ENCODE measurements around the gene CDC25B. TPM values are rescaled to one million over a fixed set of nuclear protein-coding genes. Genes with fewer than 3 reads are reported as not detected.

The CDC25B gene
- 10 to 100 TPM; 78.0 to 81.6 TPM for total RNA-seq
- polyA plus RNA-seq, result 61.6 TPM

DNA sequence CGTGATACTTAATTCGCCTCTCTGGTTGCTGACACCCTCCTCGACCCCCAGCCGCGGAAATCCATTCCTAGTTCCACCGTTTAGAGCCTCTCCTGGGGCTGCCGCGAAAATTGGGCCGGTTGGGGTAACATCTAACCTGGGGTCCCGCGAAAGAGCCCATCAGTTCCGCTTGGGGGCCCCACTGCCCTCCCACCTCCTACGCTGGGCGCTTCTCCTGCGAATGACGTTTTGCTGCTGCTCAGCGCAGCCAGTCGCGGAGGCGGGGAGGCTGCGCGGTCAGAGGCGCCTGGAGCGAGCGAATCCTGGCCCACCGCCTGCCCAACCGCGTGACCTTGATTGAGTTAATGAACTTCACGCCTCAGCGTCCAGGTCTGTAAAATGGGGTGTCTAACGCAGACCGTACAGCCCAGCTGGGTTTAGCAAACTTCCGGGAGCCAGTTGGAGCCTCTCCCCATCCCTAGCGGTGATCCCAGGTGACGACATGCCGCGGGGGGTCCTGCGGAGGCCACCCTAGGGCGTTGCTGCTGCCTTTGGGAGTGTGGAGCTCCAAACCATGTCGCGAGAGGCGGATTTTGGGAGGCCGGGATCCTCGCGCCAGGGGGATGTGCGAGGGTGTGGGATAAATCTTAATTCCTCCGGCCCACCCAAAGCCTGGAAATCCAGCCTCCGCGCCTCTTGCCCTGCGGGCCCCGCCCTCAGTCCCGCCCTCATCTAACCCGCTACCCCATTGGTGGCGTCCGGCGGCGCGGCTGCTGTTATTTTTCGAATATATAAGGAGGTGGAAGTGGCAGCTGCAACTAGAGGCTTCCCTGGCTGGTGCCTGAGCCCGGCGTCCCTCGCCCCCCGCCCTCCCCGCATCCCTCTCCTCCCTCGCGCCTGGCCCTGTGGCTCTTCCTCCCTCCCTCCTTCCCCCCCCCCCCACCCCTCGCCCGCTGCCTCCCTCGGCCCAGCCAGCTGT lies at the start of gene CDC25B:
Gene CDC25B, plus strand, starts transcription at position 800 of the 958 bp plus-strand sequence. CDS start 222 bp downstream, outside the sequence.
- CTCF ChIA-PET, result interaction anchor here (1.5 to 3.5 kb wide), 6 partner anchors 10 to 59 kb away, joined by 4 to 44 read pairs (median 9); partner anchors contain the start of genes AP5S1, CENPB and SPEF1
- peak; percentile 81 to 92 (median 88) for DNase-seq
- H3K4me3 ChIP-seq (ENCODE audit: low read length), result peak within 1 kb of the TSS; percentile 92
- Mint-ChIP-seq H3K27me3 (peaks cover 0 to 3% of the 10 kb centered on the region in 2 donors), H3K9me3 (no peaks in the 10 kb centered on the region), H3K4me3 (peak within 1 kb of the TSS; percentile 94 to 100 (median 98)), H3K27ac (peak within 1 kb of the TSS; percentile 94 to 99 (median 96)), H3K36me3 (peaks cover 12 to 48% (median 19%) of the 10 kb centered on the region in 3 donors), H3K4me1 (peaks cover 39 to 47% (median 45%) of the 10 kb centered on the region in 3 donors)
- POLR2A ChIA-PET, result interaction anchor here (1.1 to 2.1 kb wide), 7 partner anchors 9 to 28 kb away, joined by 3 to 20 read pairs (median 9); partner anchors contain the start of genes ADISSP, AP5S1 and CENPB
- peaks cover 38% of the 10 kb centered on the region for H3K4me1 ChIP-seq (ENCODE audit: insufficient read depth, low read length)
- H3K27ac ChIP-seq (ENCODE audit: low read depth, low read length), result peak within 1 kb of the TSS; percentile 89
- no peaks in the 10 kb centered on the region for H3K9me3 ChIP-seq (ENCODE audit: low read length)
- H3K27me3 ChIP-seq (ENCODE audit: insufficient read depth, low read length, poor library complexity, severe bottlenecking), result no peaks in the 10 kb centered on the region
- H3K36me3 ChIP-seq (ENCODE audit: insufficient read depth, low read length), result peaks cover 18% of the 10 kb centered on the region

GRCh38 chr20:3747471-3747870 lies 48.6 kb upstream of the CDC25B start:
- no peaks in the 10 kb centered on the region for H3K9me3 ChIP-seq (ENCODE audit: low read length)
- H3K36me3 ChIP-seq (ENCODE audit: insufficient read depth, low read length), result no peaks in the 10 kb centered on the region
- no peak overlapping the region for H3K4me3 ChIP-seq (ENCODE audit: low read length)
- no peaks in the 10 kb centered on the region for H3K27me3 ChIP-seq (ENCODE audit: insufficient read depth, low read length, poor library complexity, severe bottlenecking)
- H3K4me1 Mint-ChIP-seq, result peaks cover 13 to 22% (median 13%) of the 10 kb centered on the region in 3 donors
- H3K36me3 Mint-ChIP-seq, result no peaks in the 10 kb centered on the region
- peaks cover 5% of the 10 kb centered on the region for H3K4me1 ChIP-seq (ENCODE audit: insufficient read depth, low read length)
- DNase-seq, result no peak
- ChIA-PET CTCF (interaction anchor here (1.1 kb wide), 1 partner anchor 12 kb away, joined by 3 read pairs; no protein-coding TSS in a partner anchor), POLR2A (no interaction called here)
- H3K27ac ChIP-seq (ENCODE audit: low read depth, low read length), result no peak overlapping the region
- H3K27me3 Mint-ChIP-seq, result peaks cover 4 to 36% of the 10 kb centered on the region in 2 donors
- no peak overlapping the region for H3K27ac Mint-ChIP-seq
- no peaks in the 10 kb centered on the region for H3K9me3 Mint-ChIP-seq
- H3K4me3 Mint-ChIP-seq, result no peak overlapping the region

DNA sequence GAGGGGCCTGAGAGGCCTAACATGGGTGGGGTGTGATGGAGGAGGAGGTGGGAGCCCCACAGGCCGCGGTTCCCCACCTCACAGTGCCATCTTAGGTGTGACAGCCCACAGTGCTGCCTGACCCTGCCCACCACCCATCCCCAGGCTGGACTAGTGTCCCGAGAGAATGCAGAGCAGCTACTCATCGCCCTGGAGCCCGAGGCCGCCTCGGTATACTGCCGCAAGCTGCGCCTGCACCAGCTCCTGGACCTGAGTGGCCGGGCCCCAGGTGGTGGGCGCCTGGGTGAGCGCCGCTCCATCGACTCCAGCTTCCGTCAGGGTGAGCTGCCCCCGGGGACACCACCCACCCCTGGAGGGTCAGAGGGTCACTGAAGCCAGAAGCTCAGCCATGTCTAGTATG lies 48.0 kb upstream of the CDC25B start:
- H3K4me1 ChIP-seq (ENCODE audit: insufficient read depth, low read length), result peaks cover 5% of the 10 kb centered on the region
- H3K4me3 Mint-ChIP-seq, result no peak overlapping the region
- no peaks in the 10 kb centered on the region for H3K27me3 ChIP-seq (ENCODE audit: insufficient read depth, low read length, poor library complexity, severe bottlenecking)
- CTCF ChIA-PET, result interaction anchor here (1.1 to 1.3 kb wide), 2 partner anchors 9 to 12 kb away, joined by 3 read pairs; no protein-coding TSS in a partner anchor
- no peak for DNase-seq
- H3K9me3 Mint-ChIP-seq, result no peaks in the 10 kb centered on the region
- H3K27ac ChIP-seq (ENCODE audit: low read depth, low read length), result no peak overlapping the region
- H3K27me3 Mint-ChIP-seq, result peaks cover 4 to 36% of the 10 kb centered on the region in 2 donors
- POLR2A ChIA-PET, result interaction anchor here (0.5 kb wide), 1 partner anchor 106 kb away, joined by 3 read pairs; no protein-coding TSS in a partner anchor
- H3K4me1 Mint-ChIP-seq, result peaks cover 17 to 28% (median 18%) of the 10 kb centered on the region in 3 donors
- H3K36me3 Mint-ChIP-seq, result peaks cover 0 to under 1% (median 0%) of the 10 kb centered on the region in 3 donors
- H3K27ac Mint-ChIP-seq, result no peak overlapping the region
- no peak overlapping the region for H3K4me3 ChIP-seq (ENCODE audit: low read length)
- no peaks in the 10 kb centered on the region for H3K9me3 ChIP-seq (ENCODE audit: low read length)
- H3K36me3 ChIP-seq (ENCODE audit: insufficient read depth, low read length), result no peaks in the 10 kb centered on the region

- Mint-ChIP-seq H3K27ac (no peak overlapping the region), H3K9me3 (no peaks in the 10 kb centered on the region), H3K4me1 (peaks cover 17 to 29% (median 19%) of the 10 kb centered on the region in 3 donors), H3K4me3 (no peak overlapping the region), H3K27me3 (peaks cover 4 to 35% of the 10 kb centered on the region in 2 donors), H3K36me3 (peaks cover 0 to 3% (median 0%) of the 10 kb centered on the region in 3 donors)
- Histone ChIP-seq H3K27me3 (ENCODE audit: insufficient read depth, low read length, poor library complexity, severe bottlenecking) (no peaks in the 10 kb centered on the region), H3K4me1 (ENCODE audit: insufficient read depth, low read length) (peaks cover 5% of the 10 kb centered on the region), H3K9me3 (ENCODE audit: low read length) (no peaks in the 10 kb centered on the region), H3K36me3 (ENCODE audit: insufficient read depth, low read length) (no peaks in the 10 kb centered on the region), H3K4me3 (ENCODE audit: low read length) (no peak overlapping the region), H3K27ac (ENCODE audit: low read depth, low read length) (no peak overlapping the region)
- POLR2A ChIA-PET, result no interaction called here
- DNase-seq, result peak in 1 of 5 donors; percentile 28
- CTCF ChIA-PET, result interaction anchor here (1.1 to 1.3 kb wide), 3 partner anchors 8 to 29 kb away, joined by 3 read pairs; no protein-coding TSS in a partner anchor
Observed at GRCh38 chr20:3749087-3749688, 46.9 kb upstream of the CDC25B start.

GRCh38 chr20:3749689-3750531 lies 46.2 kb upstream of the CDC25B start:
- H3K9me3 ChIP-seq (ENCODE audit: low read length), result no peaks in the 10 kb centered on the region
- Mint-ChIP-seq H3K4me1 (peaks cover 10 to 22% (median 13%) of the 10 kb centered on the region in 3 donors), H3K36me3 (peaks cover 0 to 5% (median 0%) of the 10 kb centered on the region in 3 donors), H3K27me3 (peaks cover 4 to 28% of the 10 kb centered on the region in 2 donors), H3K4me3 (no peak overlapping the region), H3K27ac (no peak overlapping the region), H3K9me3 (no peaks in the 10 kb centered on the region)
- no peaks in the 10 kb centered on the region for H3K27me3 ChIP-seq (ENCODE audit: insufficient read depth, low read length, poor library complexity, severe bottlenecking)
- H3K4me1 ChIP-seq (ENCODE audit: insufficient read depth, low read length), result no peaks in the 10 kb centered on the region
- POLR2A ChIA-PET, result no interaction called here
- H3K36me3 ChIP-seq (ENCODE audit: insufficient read depth, low read length), result no peaks in the 10 kb centered on the region
- CTCF ChIA-PET, result interaction anchor here (1.1 to 1.5 kb wide), 4 partner anchors 15 to 105 kb away, joined by 3 to 5 read pairs (median 3); no protein-coding TSS in a partner anchor
- DNase-seq, result peak in 3 of 5 donors; percentile 12 to 35 (median 13)
- no peak overlapping the region for H3K4me3 ChIP-seq (ENCODE audit: low read length)
- H3K27ac ChIP-seq (ENCODE audit: low read depth, low read length), result no peak overlapping the region

DNA sequence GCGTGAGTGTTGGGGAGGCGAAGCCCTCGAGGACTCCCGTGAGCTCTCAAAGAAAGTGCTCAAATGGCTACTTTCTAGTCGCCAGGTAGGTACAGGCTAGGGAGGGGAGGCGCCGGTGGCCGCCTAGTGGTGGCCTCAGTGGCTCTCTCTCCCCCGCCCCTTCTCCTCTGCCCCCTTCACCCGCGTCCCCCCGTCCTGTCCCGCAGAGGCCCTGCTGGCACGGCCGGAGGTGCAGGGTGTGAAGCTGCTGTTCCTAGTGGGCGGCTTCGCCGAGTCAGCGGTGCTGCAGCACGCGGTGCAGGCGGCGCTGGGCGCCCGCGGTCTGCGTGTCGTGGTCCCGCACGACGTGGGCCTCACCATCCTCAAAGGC lies 44.8 kb upstream of the CDC25B start:
- Mint-ChIP-seq H3K4me3 (peak overlapping the region in 2 of 7 donors; percentile 39 to 61), H3K27me3 (peaks cover 4 to 18% of the 10 kb centered on the region in 2 donors), H3K36me3 (peaks cover 0 to 10% (median 2%) of the 10 kb centered on the region in 3 donors), H3K4me1 (peaks cover 6 to 18% (median 11%) of the 10 kb centered on the region in 3 donors), H3K9me3 (no peaks in the 10 kb centered on the region), H3K27ac (no peak overlapping the region)
- ChIA-PET POLR2A (no interaction called here), CTCF (interaction anchor here (0.8 to 2.2 kb wide), 6 partner anchors 16 to 334 kb away, joined by 3 to 7 read pairs (median 4); partner anchors contain the start of genes ADISSP and AP5S1)
- H3K36me3 ChIP-seq (ENCODE audit: insufficient read depth, low read length), result no peaks in the 10 kb centered on the region
- DNase-seq, result no peak
- no peaks in the 10 kb centered on the region for H3K9me3 ChIP-seq (ENCODE audit: low read length)
- no peaks in the 10 kb centered on the region for H3K4me1 ChIP-seq (ENCODE audit: insufficient read depth, low read length)
- no peak overlapping the region for H3K27ac ChIP-seq (ENCODE audit: low read depth, low read length)
- H3K4me3 ChIP-seq (ENCODE audit: low read length), result no peak overlapping the region
- H3K27me3 ChIP-seq (ENCODE audit: insufficient read depth, low read length, poor library complexity, severe bottlenecking), result no peaks in the 10 kb centered on the region
